T-helper 2 cell treated with Interferon-gamma antibody and Interleukin-4, amounts not matched to agents 100 ng/mL and 5 ng/mL, for 36 hours (primary cell): ENCODE results near the gene POLR3K. TPM values are rescaled to one million over a fixed set of nuclear protein-coding genes. Genes with fewer than 3 reads are reported as not detected.

Source experiments
- intact Hi-C: fragments of 100-400 bp; cut with micrococcal nuclease; formaldehyde crosslinking; loops from one replicate; pipeline ENCODE4 v1.15.1; 2023
- total RNA-seq: library from RNA; stranded (reverse); gene quantifications from 2 replicates; pipeline ENCODE4 v1.2.3, GENCODE V29; 2022

POLR3K gene
- 48.5 and 49.1 TPM in 2 replicates for total RNA-seq

GRCh38 chr16:53346-54236 is at the start of gene POLR3K, which contains the start of gene SNRNP25:
TSS of gene POLR3K (minus strand) at chr16:53608. CDS start at chr16:53586, 22 bp downstream.
TSS of gene SNRNP25 (plus strand) at chr16:53828. CDS start at chr16:54017, 189 bp downstream.
- intact Hi-C loops = loop anchor here (1.0 kb wide), 3 partner anchors 12 to 85 kb away; partner anchors contain the start of gene NPRL3

GRCh38 chr16:102060-102855 is 48.9 kb upstream of the POLR3K start:
- intact Hi-C loops = no loop called here

GRCh38 chr16:101586-101985 is 48.2 kb upstream of the POLR3K start:
- intact Hi-C loops = no loop called here

- intact Hi-C loops = no loop called here
Observed at GRCh38 chr16:100989-101388, 47.6 kb upstream of the POLR3K start.

GRCh38 chr16:97822-98221 is 44.4 kb upstream of the POLR3K start:
- intact Hi-C loops = loop anchor here (1.0 kb wide), 2 partner anchors 33 to 45 kb away; partner anchors contain the start of genes POLR3K and SNRNP25

GRCh38 chr16:96935-97381 is 43.5 kb upstream of the POLR3K start:
- intact Hi-C loops = loop anchor here (1.0 kb wide), 2 partner anchors 32 to 44 kb away; partner anchors contain the start of genes POLR3K and SNRNP25

- intact Hi-C loops = no loop called here
Observed at GRCh38 chr16:94918-95265, 41.5 kb upstream of the POLR3K start.

GRCh38 chr16:92431-93339 is 39.3 kb upstream of the POLR3K start:
- intact Hi-C loops = no loop called here

- intact Hi-C loops = no loop called here
Observed at GRCh38 chr16:91484-91883, 38.1 kb upstream of the POLR3K start.

- intact Hi-C loops = no loop called here
Observed at GRCh38 chr16:89391-90302, 36.2 kb upstream of the POLR3K start.

GRCh38 chr16:88613-89012 is 35.2 kb upstream of the POLR3K start:
- intact Hi-C loops = no loop called here

- intact Hi-C loops = no loop called here
Observed at GRCh38 chr16:86483-86952, 33.1 kb upstream of the POLR3K start.

- intact Hi-C loops = no loop called here
Observed at GRCh38 chr16:85865-86264, 32.5 kb upstream of the POLR3K start.

GRCh38 chr16:85407-85782 is 32.0 kb upstream of the POLR3K start:
- intact Hi-C loops = no loop called here

GRCh38 chr16:84718-85406 is 31.5 kb upstream of the POLR3K start:
- intact Hi-C loops = no loop called here

GRCh38 chr16:83781-84615 is 30.6 kb upstream of the POLR3K start:
- intact Hi-C loops = no loop called here

GRCh38 chr16:83060-83603 is 29.7 kb upstream of the POLR3K start:
- intact Hi-C loops = no loop called here
